Measurements from ENCODE around the gene THAP11.
"Not testable (repeated sequence)": the region's sequence is repeated elsewhere in the genome, so short reads cannot be mapped to it uniquely, and the experiment has no call there.

The THAP11 gene

GRCh38 chr16:67833415-67834241 is 8.5 kb upstream of the THAP11 start:
- H3K27ac ChIP-seq: peak overlapping the region; percentile 66
- no peak for DNase-seq (ENCODE audit: low read depth, low spot score)

GRCh38 chr16:67834242-67834614 is 7.9 kb upstream of the THAP11 start:
- H3K27ac ChIP-seq: no peak overlapping the region

GRCh38 chr16:67837190-67837589 is 4.9 kb upstream of the THAP11 start:
- H3K27ac ChIP-seq: not testable (repeated sequence)

More at GRCh38 chr16:67834242-67834614, 7.9 kb upstream of the THAP11 start:
- no peak for DNase-seq (ENCODE audit: low read depth, low spot score)

GRCh38 chr16:67837811-67838210 is 4.3 kb upstream of the THAP11 start:
- no peak for DNase-seq (ENCODE audit: low read depth, low spot score)
- H3K27ac ChIP-seq: no peak overlapping the region

More at GRCh38 chr16:67837190-67837589, 4.9 kb upstream of the THAP11 start:
- not testable (repeated sequence) for DNase-seq (ENCODE audit: low read depth, low spot score)

- DNase-seq (ENCODE audit: low read depth, low spot score): no peak
- peak overlapping the region; percentile 94 for H3K27ac ChIP-seq
Measured at GRCh38 chr16:67841198-67841815, 813 bp upstream of the THAP11 start.

- peak overlapping the region; percentile 94 for H3K27ac ChIP-seq
- no peak for DNase-seq (ENCODE audit: low read depth, low spot score)
Measured at GRCh38 chr16:67842509-67843342, 606 bp downstream of the THAP11 start.

GRCh38 chr16:67843343-67843765 is 1.2 kb downstream of the THAP11 start:
- DNase-seq (ENCODE audit: low read depth, low spot score): no peak
- H3K27ac ChIP-seq: no peak overlapping the region

- no peak overlapping the region for H3K27ac ChIP-seq
Measured at GRCh38 chr16:67844497-67844896, 2.4 kb downstream of the THAP11 start.

GRCh38 chr16:67845291-67846062 is 3.4 kb downstream of the THAP11 start:
- DNase-seq (ENCODE audit: low read depth, low spot score): no peak
- peak overlapping the region; percentile 88 for H3K27ac ChIP-seq

More at GRCh38 chr16:67844497-67844896, 2.4 kb downstream of the THAP11 start:
- DNase-seq (ENCODE audit: low read depth, low spot score): peak; percentile 50

GRCh38 chr16:67846063-67846319 is 3.9 kb downstream of the THAP11 start:
- H3K27ac ChIP-seq: peak overlapping the region; percentile 88
- DNase-seq (ENCODE audit: low read depth, low spot score): no peak

GRCh38 chr16:67846320-67847063 is 4.4 kb downstream of the THAP11 start, which contains the start of gene NUTF2:
Gene NUTF2, plus strand, starts transcription at chr16:67846933. Its CDS starts 18,198 bp downstream, at chr16:67865131.
- peak within 1 kb of the TSS; percentile 88 for H3K27ac ChIP-seq
- no peak for DNase-seq (ENCODE audit: low read depth, low spot score)

- no peak for DNase-seq (ENCODE audit: low read depth, low spot score)
- H3K27ac ChIP-seq: peak within 1 kb of the TSS; percentile 88
Measured at GRCh38 chr16:67847064-67847861, 5.1 kb downstream of the THAP11 start, which contains the start of gene CENPT. Gene CENPT, minus strand, starts transcription at chr16:67847693. Its CDS starts 13,834 bp downstream, at chr16:67833859.

- no peak for DNase-seq (ENCODE audit: low read depth, low spot score)
- H3K27ac ChIP-seq: peak overlapping the region; percentile 88
Measured at GRCh38 chr16:67848118-67848517, 6.0 kb downstream of the THAP11 start.

GRCh38 chr16:67853670-67854069 is 11.6 kb downstream of the THAP11 start:
- no peak overlapping the region for H3K27ac ChIP-seq
- no peak for DNase-seq (ENCODE audit: low read depth, low spot score)

GRCh38 chr16:67855789-67856188 is 13.7 kb downstream of the THAP11 start:
- no peak overlapping the region for H3K27ac ChIP-seq
- DNase-seq (ENCODE audit: low read depth, low spot score): no peak

- peak overlapping the region; percentile 62 for H3K27ac ChIP-seq
- DNase-seq (ENCODE audit: low read depth, low spot score): no peak
Measured at GRCh38 chr16:67856927-67857546, 14.9 kb downstream of the THAP11 start.

GRCh38 chr16:67857547-67858233 is 15.6 kb downstream of the THAP11 start:
- H3K27ac ChIP-seq: peak overlapping the region; percentile 62
- DNase-seq (ENCODE audit: low read depth, low spot score): peak; percentile 84
